OCI-LY7 (cell line): ENCODE results near the gene CNPY1. TPM values are rescaled to one million over a fixed set of nuclear protein-coding genes. Genes with fewer than 3 reads are reported as not detected.

Source experiments
- BruUV-seq: library from RNA; stranded (reverse); fragments of 400-500 nt; replicated peaks from 2 replicates; lab custom pipeline; 2021; lab: Mats Ljungman, UMichigan
- CTCF ChIA-PET: fragments of 300-600 bp; sonication (Branson Sonifier 250); formaldehyde crosslinking; loops from one replicate; lab custom pipeline; 2022; ENCODE audit warnings: antibody characterized with exemption; ENCODE audit not compliant: unreplicated experiment; lab: Charles Lee
- POLR2A ChIA-PET: fragments of 300-600 bp; sonication (Branson Sonifier 250); formaldehyde crosslinking; loops from one replicate; lab custom pipeline; 2022; ENCODE audit warnings: antibody characterized with exemption; lab: Charles Lee
- DNase-seq: peaks from one replicate; pipeline ENCODE4 v3.0.0-alpha.2; 2015; ENCODE audit warnings: low spot score
- H2AFZ ChIP-seq: fragments of 200-600 bp; sonication (generic), shearing (Covaris generic); 2 replicates; pipeline ENCODE4 v1.6.1; 2014; ENCODE audit warnings: mild to moderate bottlenecking, antibody characterized with exemption, low read length, moderate library complexity
- H3K27ac ChIP-seq: fragments of 200-600 bp; sonication (generic); 2 replicates; pipeline ENCODE4 v1.5.1; 2014; ENCODE audit warnings: mixed run types, low read depth, mild to moderate bottlenecking, moderate library complexity, low read length, inconsistent platforms; ENCODE audit not compliant: poor library complexity, severe bottlenecking
- H3K36me3 ChIP-seq: fragments of 200-600 bp; sonication (generic); 2 replicates; pipeline ENCODE4 v1.6.1; 2014; ENCODE audit warnings: mild to moderate bottlenecking, antibody characterized with exemption, low read length, moderate library complexity, mixed read lengths; ENCODE audit not compliant: insufficient read depth
- H3K4me1 ChIP-seq: fragments of 200-600 bp; sonication (generic); 2 replicates; pipeline ENCODE4 v1.5.1; 2014; ENCODE audit warnings: mild to moderate bottlenecking, low read length; ENCODE audit not compliant: insufficient read depth, poor library complexity, severe bottlenecking
- H3K4me2 ChIP-seq: fragments of 200-600 bp; sonication (generic); 2 replicates; pipeline ENCODE4 v1.6.1; 2014; ENCODE audit warnings: mild to moderate bottlenecking, low read length
- H3K4me3 ChIP-seq: fragments of 200-600 bp; sonication (generic); 2 replicates; pipeline ENCODE4 v1.5.1; 2014; ENCODE audit warnings: mild to moderate bottlenecking, low read depth, low read length; ENCODE audit not compliant: poor library complexity, severe bottlenecking
- H3K79me2 ChIP-seq: fragments of 200-600 bp; sonication (generic); 2 replicates; pipeline ENCODE4 v1.6.1; 2016; ENCODE audit warnings: low read depth, mild to moderate bottlenecking, low read length, moderate library complexity, mixed read lengths; ENCODE audit not compliant: insufficient read depth
- H3K9me2 ChIP-seq: fragments of 200-600 bp; sonication (generic); 2 replicates; pipeline ENCODE4 v1.6.1; 2016; ENCODE audit warnings: mild to moderate bottlenecking, low read length, mixed read lengths; ENCODE audit not compliant: insufficient read depth
- H3K9me3 ChIP-seq: fragments of 200-600 bp; sonication (generic); 2 replicates; pipeline ENCODE4 v1.6.1; 2014; ENCODE audit warnings: mild to moderate bottlenecking, mixed run types, low read length, mixed read lengths
- H4K20me1 ChIP-seq: fragments of 200-600 bp; sonication (generic); 2 replicates; pipeline ENCODE4 v1.6.1; 2014; ENCODE audit warnings: mild to moderate bottlenecking, antibody characterized with exemption, low read length, moderate library complexity, mixed read lengths; ENCODE audit not compliant: insufficient read depth
- CTCF ChIP-seq: fragments of 200-600 bp; sonication (generic); conservative IDR thresholded peaks from 2 replicates; pipeline ENCODE4 v1.5.1; 2014; ENCODE audit warnings: mild to moderate bottlenecking, antibody characterized with exemption, low read length, moderate library complexity, mixed read lengths
- EZH2phosphoT487 ChIP-seq: fragments of 200-600 bp; sonication (generic); IDR thresholded peaks from 2 replicates; pipeline ENCODE4 v1.6.1; 2018; ENCODE audit warnings: low read depth, borderline replicate concordance, mild to moderate bottlenecking, mixed run types, antibody characterized with exemption, low read length, moderate library complexity, mixed read lengths
- intact Hi-C: fragments of 100-400 bp; cut with micrococcal nuclease; formaldehyde crosslinking; loops from one replicate; pipeline ENCODE4 v1.10.0; 2022; ENCODE audit not compliant: unreplicated experiment
- total RNA-seq, 2 experiments: library from RNA; depleted of rRNA in 1 of 2; stranded (reverse); fragments of >200 nt in 1 of 2; shearing (Covaris generic) in 1 of 2; gene quantifications; 2 replicates each; pipeline ENCODE4 v1.2.3, GENCODE V29; 2014 to 2022

Gene CNPY1
- total RNA-seq, 2 experiments from 2014 or later, result not detected

GRCh38 chr7:155455776-155456737 lies 90.3 kb downstream of the CNPY1 start:
- H3K79me2 ChIP-seq, result no peaks in the 10 kb centered on the region
- no peak overlapping the region for H3K4me2 ChIP-seq
- no peaks in the 10 kb centered on the region for H3K9me2 ChIP-seq
- H4K20me1 ChIP-seq, result no peaks in the 10 kb centered on the region
- CTCF ChIA-PET, result no interaction called here
- no peak overlapping the region for H2AFZ ChIP-seq
- H3K9me3 ChIP-seq, result no peaks in the 10 kb centered on the region
- DNase-seq, result no peak
- POLR2A ChIA-PET, result no interaction called here
- H3K4me3 ChIP-seq, result no peak overlapping the region
- no peaks in the 10 kb centered on the region for H3K4me1 ChIP-seq
- TF ChIP-seq CTCF (no peak), EZH2phosphoT487 (no peak)
- intact Hi-C loops, result no loop called here
- no peaks in the 10 kb centered on the region for H3K36me3 ChIP-seq
- BruUV-seq, result no TSS peak
- H3K27ac ChIP-seq, result no peak overlapping the region

- Histone ChIP-seq H3K27ac (no peak overlapping the region), H3K4me3 (no peak overlapping the region), H4K20me1 (no peaks in the 10 kb centered on the region), H3K4me1 (no peaks in the 10 kb centered on the region), H3K4me2 (no peak overlapping the region), H3K9me2 (no peaks in the 10 kb centered on the region), H3K36me3 (no peaks in the 10 kb centered on the region), H2AFZ (no peak overlapping the region), H3K9me3 (no peaks in the 10 kb centered on the region), H3K79me2 (no peaks in the 10 kb centered on the region)
- intact Hi-C loops, result no loop called here
- ChIA-PET POLR2A (no interaction called here), CTCF (no interaction called here)
- no peak for DNase-seq
- TF ChIP-seq CTCF (no peak), EZH2phosphoT487 (no peak)
- BruUV-seq, result no TSS peak
These were observed 91.1 kb downstream of the CNPY1 start for GRCh38 chr7:155455132-155455693.
